GM19239 (cell line): ENCODE data around the gene ATG3.

Experiments
- DNase-seq: peaks from one replicate; pipeline ENCODE4 v3.0.0; 2011; ENCODE audit warnings: low spot score; ENCODE audit not compliant: insufficient read length
- FAIRE-seq: peaks from 2 replicates; lab custom pipeline; 2011; peaks lifted over from hg19 to GRCh38; lab: Jason Lieb, UNC

The ATG3 gene

GRCh38 chr3:112561734-112562529 lies at the start of gene ATG3, which contains the start of gene SLC35A5:
ATG3 (minus strand) TSS chr3:112561962; CDS start chr3:112561528, 434 bp downstream.
SLC35A5 (plus strand) TSS chr3:112562045; CDS start chr3:112563404, 1,359 bp downstream.
- DNase-seq (peak; percentile 76), FAIRE-seq (peak; percentile 98)

GRCh38 chr3:112610121-112610520 lies 48.4 kb upstream of the ATG3 start:
- FAIRE-seq (no peak), DNase-seq (no peak)

- FAIRE-seq (no peak), DNase-seq (no peak)
Observed at GRCh38 chr3:112607863-112608262, 46.1 kb upstream of the ATG3 start.

- DNase-seq = no peak
- no peak for FAIRE-seq
Observed at GRCh38 chr3:112606098-112606497, 44.3 kb upstream of the ATG3 start.

GRCh38 chr3:112605285-112605684 lies 43.5 kb upstream of the ATG3 start:
- DNase-seq (no peak), FAIRE-seq (peak; percentile 31)

GRCh38 chr3:112604536-112604935 lies 42.8 kb upstream of the ATG3 start:
- FAIRE-seq (no peak), DNase-seq (no peak)

- FAIRE-seq (peak; percentile 87), DNase-seq (no peak)
Observed at GRCh38 chr3:112602217-112602838, 40.6 kb upstream of the ATG3 start.

GRCh38 chr3:112598731-112599130 lies 37.0 kb upstream of the ATG3 start:
- FAIRE-seq (no peak), DNase-seq (no peak)

- FAIRE-seq = no peak
- DNase-seq = no peak
Observed at GRCh38 chr3:112597945-112598344, 36.2 kb upstream of the ATG3 start.

GRCh38 chr3:112594856-112595255 lies 33.1 kb upstream of the ATG3 start:
- FAIRE-seq = no peak

GRCh38 chr3:112593258-112593657 lies 31.5 kb upstream of the ATG3 start:
- DNase-seq (no peak), FAIRE-seq (no peak)

More at GRCh38 chr3:112594856-112595255, 33.1 kb upstream of the ATG3 start:
- DNase-seq = no peak

GRCh38 chr3:112587336-112587735 lies 25.6 kb upstream of the ATG3 start:
- FAIRE-seq = no peak

GRCh38 chr3:112585782-112586181 lies 24.0 kb upstream of the ATG3 start:
- no peak for DNase-seq
- FAIRE-seq = no peak

More at GRCh38 chr3:112587336-112587735, 25.6 kb upstream of the ATG3 start:
- no peak for DNase-seq

GRCh38 chr3:112583105-112583504 lies 21.3 kb upstream of the ATG3 start:
- no peak for FAIRE-seq

GRCh38 chr3:112582244-112582874 lies 20.6 kb upstream of the ATG3 start:
- DNase-seq = no peak

More at GRCh38 chr3:112583105-112583504, 21.3 kb upstream of the ATG3 start:
- DNase-seq = no peak

GRCh38 chr3:112579697-112580096 lies 17.9 kb upstream of the ATG3 start:
- DNase-seq (no peak), FAIRE-seq (no peak)

More at GRCh38 chr3:112582244-112582874, 20.6 kb upstream of the ATG3 start:
- FAIRE-seq = peak; percentile 95

GRCh38 chr3:112579232-112579631 lies 17.5 kb upstream of the ATG3 start:
- FAIRE-seq (no peak), DNase-seq (no peak)

- FAIRE-seq = no peak
- DNase-seq = no peak
Observed at GRCh38 chr3:112572701-112573100, 10.9 kb upstream of the ATG3 start.

GRCh38 chr3:112569265-112569664 lies 7.5 kb upstream of the ATG3 start:
- no peak for DNase-seq
- peak; percentile 8 for FAIRE-seq

- no peak for DNase-seq
- FAIRE-seq = no peak
Observed at GRCh38 chr3:112568642-112569041, 6.9 kb upstream of the ATG3 start.

GRCh38 chr3:112564940-112565305 lies 3.2 kb upstream of the ATG3 start:
- FAIRE-seq = no peak

More at GRCh38 chr3:112564940-112565305, 3.2 kb upstream of the ATG3 start:
- no peak for DNase-seq
